OCI-LY1 (cell line): Measurements from ENCODE around the gene PCNT.

Experiments
- H2AFZ ChIP-seq: fragments of 200-600 bp; sonication (generic), shearing (Covaris generic); 2 replicates; pipeline ENCODE4 v1.6.0; 2014; ENCODE audit warnings: antibody characterized with exemption, mild to moderate bottlenecking, low read length
- H3F3A ChIP-seq: fragments of 200-600 bp; sonication (generic), shearing (Covaris generic); 2 replicates; pipeline ENCODE4 v1.6.0; 2014; ENCODE audit warnings: mild to moderate bottlenecking, antibody characterized with exemption, low read length, moderate library complexity; ENCODE audit not compliant: insufficient read depth
- H3K27ac ChIP-seq: fragments of 200-600 bp; sonication (generic); 2 replicates; pipeline ENCODE4 v1.5.1; 2014; ENCODE audit warnings: low read length, mixed run types, mild to moderate bottlenecking, low read depth; ENCODE audit not compliant: poor library complexity, severe bottlenecking
- H3K27me3 ChIP-seq: fragments of 200-600 bp; sonication (generic); 2 replicates; pipeline ENCODE4 v1.6.0; 2014; ENCODE audit warnings: antibody characterized with exemption, mild to moderate bottlenecking, low read length, moderate library complexity; ENCODE audit not compliant: insufficient read depth
- H3K36me3 ChIP-seq: fragments of 200-600 bp; sonication (generic); 2 replicates; pipeline ENCODE4 v1.6.1; 2014; ENCODE audit warnings: mild to moderate bottlenecking, antibody characterized with exemption, low read length, moderate library complexity, mixed read lengths; ENCODE audit not compliant: insufficient read depth
- H3K4me1 ChIP-seq: fragments of 200-600 bp; sonication (generic); 2 replicates; pipeline ENCODE4 v1.5.1; 2014; ENCODE audit warnings: mild to moderate bottlenecking, low read length, moderate library complexity; ENCODE audit not compliant: insufficient read depth, severe bottlenecking
- H3K4me2 ChIP-seq: fragments of 200-600 bp; sonication (generic), shearing (Covaris generic); 2 replicates; pipeline ENCODE4 v1.6.1; 2014; ENCODE audit warnings: low read length
- H3K4me3 ChIP-seq: fragments of 200-600 bp; sonication (generic); 2 replicates; pipeline ENCODE4 v1.5.1; 2014; ENCODE audit warnings: low read length, low read depth, mild to moderate bottlenecking, mixed read lengths; ENCODE audit not compliant: poor library complexity, severe bottlenecking
- H3K79me2 ChIP-seq: fragments of 200-600 bp; shearing (Covaris generic); 2 replicates; pipeline ENCODE4 v1.6.1; 2016; ENCODE audit warnings: mixed run types, low read length, mixed read lengths; ENCODE audit not compliant: insufficient read depth
- H3K9ac ChIP-seq: fragments of 200-600 bp; sonication (generic), shearing (Covaris generic); 2 replicates; pipeline ENCODE4 v1.6.1; 2014; ENCODE audit warnings: mild to moderate bottlenecking, low read length, mixed read lengths
- H3K9me2 ChIP-seq: fragments of 200-600 bp; sonication (generic), shearing (Covaris generic); 2 replicates; pipeline ENCODE4 v1.6.1; 2014; ENCODE audit warnings: low read depth, mild to moderate bottlenecking, low read length, mixed read lengths
- H3K9me3 ChIP-seq: fragments of 200-600 bp; shearing (Covaris generic); 2 replicates; pipeline ENCODE4 v1.6.1; 2014; ENCODE audit warnings: low read length, mixed read lengths
- H4K20me1 ChIP-seq: fragments of 200-600 bp; sonication (generic), shearing (Covaris generic); 2 replicates; pipeline ENCODE4 v1.6.0; 2016; ENCODE audit warnings: mild to moderate bottlenecking, low read length; ENCODE audit not compliant: insufficient read depth
- CTCF ChIP-seq: fragments of 200-600 bp; sonication (generic), shearing (Covaris generic); IDR thresholded peaks from 2 replicates; pipeline ENCODE4 v1.5.1; 2017; ENCODE audit warnings: mild to moderate bottlenecking, antibody characterized with exemption, low read length, moderate library complexity, mixed read lengths
- EZH2 ChIP-seq: fragments of 200-600 bp; sonication (generic), shearing (Covaris generic); IDR thresholded peaks from 2 replicates; pipeline ENCODE4 v1.8.0; 2017; ENCODE audit warnings: borderline replicate concordance, mixed run types, mild to moderate bottlenecking, antibody characterized with exemption, low read length, moderate library complexity, mixed read lengths

PCNT gene

GRCh38 chr21:46438241-46438640 is 114.3 kb downstream of the PCNT start:
- Histone ChIP-seq H3K36me3 (peaks cover 86% of the 10 kb centered on the region), H3K27ac (no peak overlapping the region), H3K4me2 (no peak overlapping the region), H3K4me3 (no peak overlapping the region), H3K27me3 (no peaks in the 10 kb centered on the region), H3K79me2 (no peaks in the 10 kb centered on the region), H3K4me1 (no peaks in the 10 kb centered on the region), H3K9me2 (no peaks in the 10 kb centered on the region), H3F3A (no peaks in the 10 kb centered on the region), H3K9me3 (no peaks in the 10 kb centered on the region), H4K20me1 (no peaks in the 10 kb centered on the region), H2AFZ (no peak overlapping the region), H3K9ac (no peak overlapping the region)
- TF ChIP-seq CTCF (no peak), EZH2 (no peak)

GRCh38 chr21:46439906-46440305 is 116.0 kb downstream of the PCNT start:
- no peaks in the 10 kb centered on the region for H4K20me1 ChIP-seq
- H3K4me1 ChIP-seq = no peaks in the 10 kb centered on the region
- H3K4me2 ChIP-seq = no peak overlapping the region
- H3K9ac ChIP-seq = no peak overlapping the region
- TF ChIP-seq CTCF = no peak
- no peak for TF ChIP-seq EZH2
- no peak overlapping the region for H3K27ac ChIP-seq
- no peaks in the 10 kb centered on the region for H3K9me3 ChIP-seq
- no peaks in the 10 kb centered on the region for H3K79me2 ChIP-seq
- no peaks in the 10 kb centered on the region for H3K27me3 ChIP-seq
- H3K4me3 ChIP-seq = no peak overlapping the region
- H3K9me2 ChIP-seq = no peaks in the 10 kb centered on the region
- H2AFZ ChIP-seq = no peak overlapping the region
- no peaks in the 10 kb centered on the region for H3F3A ChIP-seq
- H3K36me3 ChIP-seq = peaks cover 85% of the 10 kb centered on the region

GRCh38 chr21:46441331-46441730 is 117.4 kb downstream of the PCNT start:
- Histone ChIP-seq H3K4me2 (no peak overlapping the region), H3K9me3 (no peaks in the 10 kb centered on the region), H3K36me3 (peaks cover 87% of the 10 kb centered on the region), H3K9ac (no peak overlapping the region), H4K20me1 (no peaks in the 10 kb centered on the region), H2AFZ (no peak overlapping the region), H3K4me3 (no peak overlapping the region), H3K27me3 (no peaks in the 10 kb centered on the region), H3K9me2 (no peaks in the 10 kb centered on the region), H3K79me2 (no peaks in the 10 kb centered on the region), H3F3A (no peaks in the 10 kb centered on the region), H3K4me1 (no peaks in the 10 kb centered on the region), H3K27ac (no peak overlapping the region)
- TF ChIP-seq CTCF (no peak), EZH2 (no peak)
